AG04449 (cell line): ENCODE measurements around the gene CMPK1.
"Not testable (repeated sequence)": the region's sequence is repeated elsewhere in the genome, so short reads cannot be mapped to it uniquely, and the experiment has no call there.

ENCODE experiments used
- CTCF ChIA-PET: fragments of 350-600 bp; formaldehyde crosslinking; extraction: SDS; loops from one replicate; lab custom pipeline; 2021; ENCODE audit warnings: antibody characterized with exemption; lab: Yijun Ruan, JAX
- POLR2A ChIA-PET: fragments of 400-600, 350-600 bp; formaldehyde crosslinking; extraction: SDS; loops from one replicate; lab custom pipeline; 2020; ENCODE audit warnings: antibody characterized with exemption, inconsistent platforms; lab: Yijun Ruan, JAX
- DNase-seq: peaks from one replicate; pipeline ENCODE4 v3.0.0-alpha.2; 2010; ENCODE audit warnings: low read depth, low spot score
- H3K4me3 ChIP-seq: 2 replicates; pipeline ENCODE4 v1.5.1; 2011; ENCODE audit warnings: low read depth, mild to moderate bottlenecking, control low read depth, low read length
- TF ChIP-seq, protein P1 (sequence below): IDR thresholded peaks from one replicate; pipeline ENCODE4 v1.5.1; 2011; ENCODE audit warnings: mild to moderate bottlenecking, moderate library complexity, low read length, control low read depth, inconsistent platforms; ENCODE audit not compliant: insufficient read depth; ENCODE audit errors: missing control alignments

The CMPK1 gene

DNA sequence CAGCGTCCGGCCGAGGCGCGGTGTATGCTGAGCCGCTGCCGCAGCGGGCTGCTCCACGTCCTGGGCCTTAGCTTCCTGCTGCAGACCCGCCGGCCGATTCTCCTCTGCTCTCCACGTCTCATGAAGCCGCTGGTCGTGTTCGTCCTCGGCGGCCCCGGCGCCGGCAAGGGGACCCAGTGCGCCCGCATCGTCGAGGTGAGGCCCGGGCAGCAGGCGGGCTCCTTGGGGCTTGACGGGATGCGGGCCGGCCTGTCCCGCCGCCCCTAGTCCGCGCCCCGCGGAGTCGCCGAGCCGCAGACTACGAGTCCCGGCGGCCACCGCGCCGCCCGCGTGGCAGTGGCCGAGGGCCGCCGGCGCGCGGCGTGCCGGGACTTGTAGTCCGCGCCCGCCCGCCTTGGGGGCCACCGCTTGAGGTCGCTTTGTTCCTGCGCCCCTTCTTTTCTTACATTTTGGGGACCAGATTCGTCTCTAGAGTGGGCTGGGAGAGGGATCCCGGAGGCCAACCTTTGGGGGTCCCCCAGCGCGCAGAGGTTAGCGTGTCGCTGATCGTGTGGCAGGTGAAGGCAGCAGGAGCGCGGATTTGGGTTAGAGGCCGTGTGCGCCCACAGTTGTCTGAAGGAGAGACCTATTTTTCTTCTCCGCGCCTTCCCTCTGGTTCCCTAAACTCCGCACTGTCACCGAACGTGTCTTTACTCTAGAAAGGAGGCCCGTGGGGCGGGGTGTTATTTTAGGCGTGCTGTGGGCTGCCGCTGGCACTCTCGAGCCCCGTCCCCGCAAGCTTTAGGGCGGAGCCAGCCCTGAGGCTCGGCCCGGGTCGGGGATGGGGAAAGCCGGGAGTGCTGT, 553 bp downstream of the CMPK1 start:
- ChIA-PET POLR2A (interaction anchor here (0.8 to 2.6 kb wide), 7 partner anchors 10 to 155 kb away, joined by 3 to 17 read pairs (median 5); partner anchors contain the start of genes FOXD2 and STIL), CTCF (interaction anchor here (0.8 to 3.2 kb wide), 13 partner anchors 10 to 1781 kb away, joined by 3 to 20 read pairs (median 3); partner anchors contain the start of gene STIL)
- TF ChIP-seq, protein P1, sequence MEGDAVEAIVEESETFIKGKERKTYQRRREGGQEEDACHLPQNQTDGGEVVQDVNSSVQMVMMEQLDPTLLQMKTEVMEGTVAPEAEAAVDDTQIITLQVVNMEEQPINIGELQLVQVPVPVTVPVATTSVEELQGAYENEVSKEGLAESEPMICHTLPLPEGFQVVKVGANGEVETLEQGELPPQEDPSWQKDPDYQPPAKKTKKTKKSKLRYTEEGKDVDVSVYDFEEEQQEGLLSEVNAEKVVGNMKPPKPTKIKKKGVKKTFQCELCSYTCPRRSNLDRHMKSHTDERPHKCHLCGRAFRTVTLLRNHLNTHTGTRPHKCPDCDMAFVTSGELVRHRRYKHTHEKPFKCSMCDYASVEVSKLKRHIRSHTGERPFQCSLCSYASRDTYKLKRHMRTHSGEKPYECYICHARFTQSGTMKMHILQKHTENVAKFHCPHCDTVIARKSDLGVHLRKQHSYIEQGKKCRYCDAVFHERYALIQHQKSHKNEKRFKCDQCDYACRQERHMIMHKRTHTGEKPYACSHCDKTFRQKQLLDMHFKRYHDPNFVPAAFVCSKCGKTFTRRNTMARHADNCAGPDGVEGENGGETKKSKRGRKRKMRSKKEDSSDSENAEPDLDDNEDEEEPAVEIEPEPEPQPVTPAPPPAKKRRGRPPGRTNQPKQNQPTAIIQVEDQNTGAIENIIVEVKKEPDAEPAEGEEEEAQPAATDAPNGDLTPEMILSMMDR: peak; percentile 29
- H3K4me3 ChIP-seq: peak overlapping the region; percentile 92
- no peak for DNase-seq

- H3K4me3 ChIP-seq: peak overlapping the region; percentile 92
- POLR2A ChIA-PET: interaction anchor here (1.0 to 2.6 kb wide), 5 partner anchors 11 to 103 kb away, joined by 3 to 17 read pairs (median 13); partner anchors contain the start of genes FOXD2 and STIL
- no peak for DNase-seq
- TF ChIP-seq, protein P1: no peak
- CTCF ChIA-PET: interaction anchor here (1.0 to 3.2 kb wide), 5 partner anchors 9 to 156 kb away, joined by 3 to 20 read pairs (median 6); no protein-coding TSS in a partner anchor
These were observed 1.3 kb downstream of the CMPK1 start for GRCh38 chr1:47334765-47335435.

GRCh38 chr1:47337350-47337749, 3.8 kb downstream of the CMPK1 start:
- TF ChIP-seq, protein P1: no peak
- H3K4me3 ChIP-seq: no peak overlapping the region
- DNase-seq: no peak
- ChIA-PET POLR2A (no interaction called here), CTCF (interaction anchor here (0.8 to 1.7 kb wide), 5 partner anchors 11 to 100 kb away, joined by 3 to 8 read pairs (median 3); partner anchors contain the start of gene FOXD2)

GRCh38 chr1:47338249-47339077, 4.9 kb downstream of the CMPK1 start:
- H3K4me3 ChIP-seq: no peak overlapping the region
- CTCF ChIA-PET: interaction anchor here (0.8 to 2.5 kb wide), 8 partner anchors 10 to 145 kb away, joined by 3 to 10 read pairs (median 3); partner anchors contain the start of gene FOXD2
- TF ChIP-seq, protein P1: no peak
- DNase-seq: no peak
- POLR2A ChIA-PET: no interaction called here

GRCh38 chr1:47340227-47340626, 6.6 kb downstream of the CMPK1 start:
- ChIA-PET CTCF (interaction anchor here (0.7 to 2.5 kb wide), 5 partner anchors 8 to 147 kb away, joined by 3 to 10 read pairs (median 4); no protein-coding TSS in a partner anchor), POLR2A (no interaction called here)
- no peak for DNase-seq
- TF ChIP-seq, protein P1: no peak
- no peak overlapping the region for H3K4me3 ChIP-seq

DNA sequence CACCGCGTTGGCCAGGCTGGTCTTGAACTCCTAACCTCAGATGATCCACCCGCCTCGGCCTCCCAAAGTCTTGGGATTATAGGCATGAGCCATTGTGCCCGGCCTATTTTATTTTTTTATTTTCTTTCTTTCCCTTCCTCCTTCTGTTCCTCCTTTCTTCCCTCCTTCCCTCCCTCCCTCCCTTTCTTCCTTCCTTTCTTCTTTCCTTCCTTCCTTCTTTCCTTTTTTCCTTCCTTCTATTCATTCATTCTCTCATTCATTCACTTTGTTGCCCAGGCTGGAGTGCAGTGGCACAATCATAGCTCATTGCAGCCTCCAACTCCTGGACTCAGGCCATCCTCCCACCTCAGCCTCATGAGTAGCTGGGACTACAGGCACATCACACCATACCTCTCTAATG, 13.4 kb downstream of the CMPK1 start:
- H3K4me3 ChIP-seq, DNase-seq, POLR2A ChIA-PET: not testable (repeated sequence)
- CTCF ChIA-PET: interaction anchor here (2.6 kb wide), 1 partner anchor 91 kb away, joined by 10 read pairs; the partner anchor contains the start of gene FOXD2
